ENCODE results near the gene GP9. TPM values are rescaled to one million over a fixed set of nuclear protein-coding genes. Genes with fewer than 3 reads are reported as not detected.
A peak's percentile ranks its signal among the peaks of the same experiment; 100 is the strongest.

GP9 gene
- total RNA-seq, 1 donor from 2014 or later: not detected

GRCh38 chr3:129046037-129046731, 14.4 kb upstream of the GP9 start:
- ATAC-seq (peak; percentile 49), DNase-seq (no peak)
- intact Hi-C loops (cut with micrococcal nuclease): no loop called here

- intact Hi-C loops (cut with micrococcal nuclease): no loop called here
- ATAC-seq (no peak), DNase-seq (no peak)
Measured at GRCh38 chr3:129046732-129047552, 13.6 kb upstream of the GP9 start.

DNA sequence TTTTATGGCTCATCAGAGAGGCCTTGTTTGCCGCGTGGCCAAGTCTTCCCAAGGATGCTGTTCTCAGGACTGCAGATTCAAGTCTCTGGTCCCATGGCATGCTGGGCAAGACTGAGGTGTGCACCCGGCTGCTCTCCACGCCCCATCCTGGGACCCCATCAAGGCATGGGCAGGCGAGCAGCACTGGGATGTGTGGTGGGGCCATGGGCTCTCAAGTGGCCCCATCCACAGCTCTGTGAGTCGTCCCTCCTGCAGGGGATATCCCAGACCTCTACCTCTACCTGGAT, 13.1 kb upstream of the GP9 start:
- intact Hi-C loops (cut with micrococcal nuclease): no loop called here
- ATAC-seq: no peak
- DNase-seq: no peak

- ATAC-seq (no peak), DNase-seq (no peak)
- intact Hi-C loops (cut with micrococcal nuclease): no loop called here
Measured at GRCh38 chr3:129050556-129051295, 9.9 kb upstream of the GP9 start.

- intact Hi-C loops (cut with micrococcal nuclease): no loop called here
- DNase-seq: peak; percentile 74
- peak; percentile 54 for ATAC-seq
Measured at GRCh38 chr3:129051871-129052340, 8.7 kb upstream of the GP9 start.

DNA sequence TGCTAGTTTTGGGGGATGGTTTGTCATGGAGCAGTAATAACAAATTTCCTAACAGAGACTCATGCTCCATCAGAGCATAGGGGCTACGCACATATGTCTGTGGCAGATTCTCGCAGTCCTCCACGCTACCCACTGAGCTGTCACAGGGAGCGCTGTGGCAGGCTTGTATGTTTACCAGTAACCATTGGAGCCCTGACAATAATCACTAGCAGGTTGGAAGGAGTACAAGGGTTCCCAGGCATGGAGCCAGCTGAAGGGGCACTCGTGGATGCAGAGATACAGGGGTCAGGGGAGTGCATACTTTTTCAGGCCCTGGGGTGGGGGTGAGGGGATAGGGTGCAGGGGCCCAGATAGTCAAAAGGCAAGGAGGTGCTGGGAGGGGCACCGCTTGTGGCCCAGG, 7.9 kb upstream of the GP9 start:
- DNase-seq (peak; percentile 84), ATAC-seq (peak; percentile 90)
- intact Hi-C loops (cut with micrococcal nuclease): no loop called here

GRCh38 chr3:129054605-129055104, 5.9 kb upstream of the GP9 start:
- DNase-seq: no peak
- intact Hi-C loops (cut with micrococcal nuclease): no loop called here
- no peak for ATAC-seq

DNA sequence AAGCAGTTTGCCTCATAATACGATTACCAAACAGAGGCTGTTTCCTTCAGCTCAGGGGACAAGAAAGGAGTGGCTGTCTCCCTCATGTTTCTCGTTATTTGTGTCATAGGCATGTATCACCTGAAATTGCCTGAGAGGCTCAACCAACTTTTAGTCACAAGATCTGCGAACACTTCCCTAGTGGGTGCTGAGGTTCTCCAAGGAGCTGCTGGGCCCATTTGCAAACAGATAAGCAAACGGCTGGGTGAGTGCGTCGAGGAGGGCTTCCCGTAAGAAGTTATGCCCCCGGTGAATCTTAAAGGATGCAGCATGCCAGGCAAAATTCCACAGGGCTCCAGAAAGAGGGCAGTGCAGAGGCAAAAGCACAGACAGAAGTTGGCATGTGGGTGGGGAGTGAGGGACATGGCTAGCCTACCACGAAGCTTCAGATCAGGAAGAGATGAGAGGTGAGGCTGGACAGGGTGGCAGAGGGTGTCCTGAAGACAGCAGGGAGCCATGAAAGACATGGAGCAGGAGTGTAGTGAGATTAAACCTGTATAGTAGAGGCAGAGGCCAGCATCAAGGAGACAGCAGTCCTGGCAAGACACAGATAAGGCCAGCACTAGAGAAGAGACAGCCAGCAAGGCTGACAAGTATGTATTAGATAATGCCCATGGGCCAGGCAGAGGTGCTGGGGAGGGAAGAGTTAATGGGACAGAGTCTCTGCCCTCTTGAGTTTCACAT, 4.0 kb upstream of the GP9 start:
- ATAC-seq: no peak
- DNase-seq: no peak
- intact Hi-C loops (cut with micrococcal nuclease): no loop called here

DNA sequence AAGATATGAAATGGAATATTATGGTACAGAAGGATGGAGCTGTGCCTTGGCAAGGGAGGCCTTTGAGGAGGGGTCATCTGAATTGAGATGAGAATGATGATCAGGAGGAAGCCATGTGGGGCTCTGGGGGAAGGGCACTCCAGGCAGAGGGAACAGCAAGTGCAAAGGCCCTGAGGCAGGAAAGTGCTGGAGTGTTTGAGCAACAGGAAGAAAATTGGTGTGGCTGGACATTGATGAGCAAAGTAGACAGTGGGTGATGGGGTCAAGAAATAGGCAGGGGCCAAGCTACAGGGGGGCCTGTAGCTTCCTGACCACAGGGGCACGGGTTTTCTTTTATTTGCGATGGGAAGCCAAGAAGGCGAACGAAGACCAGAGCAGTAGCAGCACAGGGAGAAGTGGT, 3.3 kb upstream of the GP9 start:
- no peak for DNase-seq
- intact Hi-C loops (cut with micrococcal nuclease): no loop called here
- ATAC-seq: no peak

DNA sequence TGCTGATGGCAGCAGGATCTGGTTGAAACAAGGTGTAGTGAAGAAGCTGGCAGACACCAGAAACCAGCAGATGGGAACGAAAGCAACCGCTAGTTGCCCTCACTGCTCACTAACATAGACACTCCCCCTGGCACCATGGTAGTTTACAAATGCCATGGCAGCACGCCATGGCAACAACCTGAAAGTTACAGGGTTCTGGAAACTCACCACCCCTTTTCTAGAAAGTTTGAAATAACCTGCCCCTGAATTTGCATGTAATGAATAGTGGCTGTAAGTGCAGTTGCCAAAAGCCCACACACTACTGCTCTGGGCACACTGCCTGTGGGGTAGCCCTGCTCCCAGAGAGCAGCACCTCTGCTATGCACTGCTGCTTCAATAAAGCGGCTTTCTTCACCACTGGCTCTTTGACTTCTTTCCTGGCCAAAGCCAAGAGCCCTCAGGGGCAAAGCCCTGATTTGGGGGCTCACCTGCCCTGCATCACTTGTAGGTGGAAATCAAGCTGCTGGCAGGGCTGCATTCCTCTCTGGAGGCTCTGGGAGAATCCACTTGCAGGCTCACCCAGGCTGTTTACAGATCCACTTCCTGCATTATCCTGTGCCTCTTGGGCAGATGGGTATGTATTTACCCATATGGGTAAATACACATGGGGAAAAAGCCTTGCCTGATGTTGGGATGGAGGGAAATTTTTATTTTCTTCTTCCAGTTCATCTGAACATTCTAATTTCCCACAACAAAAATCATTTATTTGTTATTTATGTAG, 2.0 kb upstream of the GP9 start:
- intact Hi-C loops (cut with micrococcal nuclease): no loop called here
- no peak for DNase-seq
- ATAC-seq: peak; percentile 23

- ATAC-seq: no peak
- no peak for DNase-seq
- intact Hi-C loops (cut with micrococcal nuclease): no loop called here
Measured at GRCh38 chr3:129059311-129059958, 1.1 kb upstream of the GP9 start.

- ATAC-seq (no peak), DNase-seq (no peak)
- intact Hi-C loops (cut with micrococcal nuclease): no loop called here
Measured at GRCh38 chr3:129061023-129061887, 676 bp downstream of the GP9 start.

DNA sequence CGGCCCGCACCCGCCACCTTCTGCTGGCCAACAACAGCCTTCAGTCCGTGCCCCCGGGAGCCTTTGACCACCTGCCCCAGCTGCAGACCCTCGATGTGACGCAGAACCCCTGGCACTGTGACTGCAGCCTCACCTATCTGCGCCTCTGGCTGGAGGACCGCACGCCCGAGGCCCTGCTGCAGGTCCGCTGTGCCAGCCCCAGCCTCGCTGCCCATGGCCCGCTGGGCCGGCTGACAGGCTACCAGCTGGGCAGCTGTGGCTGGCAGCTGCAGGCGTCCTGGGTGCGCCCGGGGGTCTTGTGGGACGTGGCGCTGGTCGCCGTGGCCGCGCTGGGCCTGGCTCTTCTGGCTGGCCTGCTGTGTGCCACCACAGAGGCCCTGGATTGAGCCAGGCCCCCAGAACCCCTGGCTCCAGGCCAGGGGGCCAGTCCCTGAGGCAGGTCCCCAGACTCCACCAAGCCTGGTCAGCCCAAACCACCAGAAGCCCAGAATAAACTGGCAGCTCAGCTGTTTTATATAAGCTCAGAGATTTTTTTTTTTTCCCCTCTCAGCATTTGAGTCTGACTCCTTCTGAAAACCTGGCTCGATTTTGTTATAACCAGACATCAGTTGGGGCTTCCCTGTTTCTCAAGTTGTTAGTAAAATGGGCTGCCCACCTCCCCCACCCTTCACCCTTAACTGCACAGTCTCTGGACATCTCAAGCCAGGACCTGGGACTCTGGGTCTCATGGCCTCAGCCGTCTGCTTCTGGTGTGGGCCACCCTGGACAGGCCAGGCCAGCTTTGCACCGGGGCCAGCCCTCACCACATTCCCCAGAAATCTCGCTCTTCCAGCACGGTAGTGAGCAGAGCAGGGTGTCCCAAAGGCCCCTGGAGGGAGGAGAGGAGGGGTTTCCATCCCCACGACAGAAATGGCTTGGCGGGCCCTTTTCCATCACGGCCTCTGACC, 1.6 kb downstream of the GP9 start:
- no peak for ATAC-seq
- DNase-seq: no peak
- intact Hi-C loops (cut with micrococcal nuclease): no loop called here

DNA sequence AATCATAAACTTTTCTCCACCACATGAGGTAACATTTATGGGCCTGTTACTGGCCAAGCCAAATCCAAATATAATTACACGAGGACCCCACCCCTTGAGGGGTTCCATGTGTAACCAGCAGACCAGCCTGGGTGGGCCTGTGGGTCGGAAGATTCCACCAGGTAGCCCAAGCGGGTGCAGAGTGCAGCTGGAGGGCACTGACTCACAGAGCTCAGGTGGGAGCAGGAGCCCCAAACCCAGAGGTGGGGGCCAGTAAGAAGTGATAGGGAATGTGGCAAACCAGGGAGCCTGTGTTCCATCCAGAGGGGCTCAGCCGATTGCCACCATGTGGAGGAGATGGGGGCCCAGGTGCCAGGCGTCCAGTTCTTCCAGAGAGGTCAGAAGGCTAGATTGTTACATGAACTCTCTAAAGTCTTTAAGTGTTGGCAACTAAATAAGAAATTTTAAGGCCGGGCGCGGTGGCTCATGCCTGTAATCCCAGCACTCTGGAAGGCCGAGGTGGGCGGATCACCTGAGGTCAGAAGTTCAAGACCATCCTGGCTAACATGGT, 2.6 kb downstream of the GP9 start:
- intact Hi-C loops (cut with micrococcal nuclease): no loop called here
- no peak for ATAC-seq

DNA sequence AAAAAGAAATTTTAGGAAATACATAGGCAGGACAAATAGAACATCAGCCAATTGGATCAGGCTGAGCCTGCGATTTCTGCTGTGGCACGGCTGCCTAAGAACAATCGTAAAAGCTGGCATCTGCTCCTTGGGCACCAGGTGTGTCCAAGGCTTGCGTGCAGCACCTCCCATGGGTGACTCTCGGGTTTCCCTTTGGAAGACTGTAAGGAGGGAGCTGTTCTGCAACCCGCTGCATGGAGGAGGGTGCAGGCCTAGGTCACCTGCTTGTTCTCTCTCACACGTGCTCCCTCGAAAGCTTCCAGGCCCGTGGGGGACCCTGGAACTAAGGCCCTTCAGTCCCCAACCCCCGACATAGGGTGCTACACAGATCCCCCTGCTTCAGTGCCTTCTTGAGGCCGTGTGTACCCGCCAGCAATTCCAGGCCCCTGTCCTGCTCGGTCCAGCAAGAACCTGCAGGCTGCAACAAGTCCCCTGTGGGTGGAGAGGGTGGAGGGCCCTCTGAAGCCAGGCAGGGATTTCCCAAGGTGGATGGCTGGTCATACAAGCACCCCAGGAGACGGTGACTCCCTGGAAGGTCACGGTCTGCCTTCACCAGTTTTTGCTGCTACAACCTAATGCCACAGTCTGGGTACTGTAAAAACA, 3.4 kb downstream of the GP9 start:
- intact Hi-C loops (cut with micrococcal nuclease): no loop called here
- ATAC-seq: no peak

More for the DNA sequence above, 2.6 kb downstream of the GP9 start:
- no peak for DNase-seq

More for the DNA sequence above, 3.4 kb downstream of the GP9 start:
- no peak for DNase-seq

All from left ventricle myocardium superior (tissue), 1 donor.